GM18517 (cell line): ENCODE results near the gene RAB40C.

ENCODE experiments used
- ATAC-seq: cut with Tn5 transposase; IDR thresholded peaks from one replicate; pipeline ENCODE4 v1.9.1; 2021; ENCODE audit warnings: mild to moderate bottlenecking, moderate library complexity; ENCODE audit not compliant: unreplicated experiment

RAB40C gene

GRCh38 chr16:559021-559380 lies 30.9 kb upstream of the RAB40C start:
- no peak for ATAC-seq

GRCh38 chr16:559411-560203 lies 30.3 kb upstream of the RAB40C start:
- ATAC-seq: no peak

- no peak for ATAC-seq
Observed at GRCh38 chr16:560204-560700, 29.6 kb upstream of the RAB40C start, which contains the start of gene PRR35. Gene PRR35 (plus strand): TSS chr16:560394. CDS start chr16:563295, 2,901 bp downstream.

GRCh38 chr16:560701-561412 lies 29.0 kb upstream of the RAB40C start:
- no peak for ATAC-seq

GRCh38 chr16:561413-561794 lies 28.5 kb upstream of the RAB40C start:
- ATAC-seq: no peak

GRCh38 chr16:561957-562938 lies 27.6 kb upstream of the RAB40C start:
- no peak for ATAC-seq

- ATAC-seq: no peak
Observed at GRCh38 chr16:563072-563644, 26.7 kb upstream of the RAB40C start.

- no peak for ATAC-seq
Observed at GRCh38 chr16:564690-565418, 25.0 kb upstream of the RAB40C start.

- no peak for ATAC-seq
Observed at GRCh38 chr16:565419-566330, 24.2 kb upstream of the RAB40C start.

- no peak for ATAC-seq
Observed at GRCh38 chr16:566475-567372, 23.1 kb upstream of the RAB40C start, which contains the start of gene NHLRC4. Gene NHLRC4 (plus strand): TSS chr16:567005. CDS start chr16:568048, 1,043 bp downstream.

- ATAC-seq: no peak
Observed at GRCh38 chr16:567373-568256, 22.3 kb upstream of the RAB40C start.

GRCh38 chr16:568401-569258 lies 21.2 kb upstream of the RAB40C start:
- no peak for ATAC-seq

- no peak for ATAC-seq
Observed at GRCh38 chr16:569445-570254, 20.2 kb upstream of the RAB40C start, which contains the start of gene PIGQ. Gene PIGQ (plus strand): TSS chr16:569968. CDS start chr16:574075, 4,107 bp downstream.

- no peak for ATAC-seq
Observed at GRCh38 chr16:572865-573650, 16.8 kb upstream of the RAB40C start.
